Activated CD8-positive, alpha-beta T cell treated with anti-CD3 and anti-CD28 coated beads for 36 hours (primary cell): Measurements from ENCODE around the gene PML. TPM values are rescaled to one million over a fixed set of nuclear protein-coding genes. Genes with fewer than 3 reads are reported as not detected.

Experiments used
- ATAC-seq: fragments of 200-7000 bp; cut with Tn5 transposase; one replicate; pipeline ENCODE4 v1.10.0; 2021; ENCODE audit warnings: mild to moderate bottlenecking, moderate library complexity
- CTCF ChIA-PET: fragments of 350-600 bp; sonication (Branson Sonifier 250); formaldehyde crosslinking; loops from one replicate; lab custom pipeline; 2021; ENCODE audit warnings: antibody characterized with exemption; lab: Charles Lee
- POLR2A ChIA-PET: fragments of 350-600 bp; sonication (Branson Sonifier 250); formaldehyde crosslinking; loops from one replicate; lab custom pipeline; 2021; ENCODE audit warnings: antibody characterized with exemption; lab: Charles Lee
- DNase-seq: peaks from one replicate; pipeline ENCODE4 v3.0.0-alpha.2; 2020
- H3K27ac Mint-ChIP-seq: one replicate; pipeline ENCODE4 v1.8.0; 2021; ENCODE audit warnings: mild to moderate bottlenecking, mixed read lengths
- H3K27me3 Mint-ChIP-seq: one replicate; pipeline ENCODE4 v1.8.0; 2021; ENCODE audit warnings: mixed read lengths
- H3K36me3 Mint-ChIP-seq: one replicate; pipeline ENCODE4 v1.8.0; 2021; ENCODE audit warnings: low read depth, mixed read lengths
- H3K4me1 Mint-ChIP-seq: one replicate; pipeline ENCODE4 v1.8.0; 2021; ENCODE audit warnings: low read depth, mixed read lengths
- H3K4me3 Mint-ChIP-seq: one replicate; pipeline ENCODE4 v1.8.0; 2021; ENCODE audit warnings: mild to moderate bottlenecking, moderate library complexity, mixed read lengths
- H3K9me3 Mint-ChIP-seq: one replicate; pipeline ENCODE4 v1.8.0; 2021; ENCODE audit warnings: mixed read lengths
- CTCF ChIP-seq: fragments of 200-600 bp; IDR thresholded peaks from one replicate; pipeline ENCODE4 v1.8.0; 2022; ENCODE audit warnings: antibody characterized with exemption, mild to moderate bottlenecking
- intact Hi-C: fragments of 100-400 bp; cut with micrococcal nuclease; formaldehyde crosslinking; loops from one replicate; pipeline ENCODE4 v1.10.0; 2022
- total RNA-seq, 2 experiments: library from RNA; stranded (reverse); gene quantifications; one replicate each; pipeline ENCODE4 v1.2.3, GENCODE V29; 2021

The PML gene
- total RNA-seq, 2 experiments from 2014 or later: 48.8 to 49.6 TPM

GRCh38 chr15:74040109-74040850 is 45.8 kb downstream of the PML start:
- no peak for TF ChIP-seq CTCF
- Mint-ChIP-seq H3K27ac (peak overlapping the region; percentile 46), H3K4me3 (no peak overlapping the region), H3K4me1 (no peaks in the 10 kb centered on the region), H3K27me3 (no peaks in the 10 kb centered on the region), H3K36me3 (peaks cover 18% of the 10 kb centered on the region), H3K9me3 (no peaks in the 10 kb centered on the region)
- intact Hi-C loops: no loop called here
- no peak for DNase-seq
- ChIA-PET POLR2A (no interaction called here), CTCF (interaction anchor here (0.9 to 5.2 kb wide), 5 partner anchors 8 to 132 kb away, joined by 3 to 32 read pairs (median 3); no protein-coding TSS in a partner anchor)
- ATAC-seq: no peak

DNA sequence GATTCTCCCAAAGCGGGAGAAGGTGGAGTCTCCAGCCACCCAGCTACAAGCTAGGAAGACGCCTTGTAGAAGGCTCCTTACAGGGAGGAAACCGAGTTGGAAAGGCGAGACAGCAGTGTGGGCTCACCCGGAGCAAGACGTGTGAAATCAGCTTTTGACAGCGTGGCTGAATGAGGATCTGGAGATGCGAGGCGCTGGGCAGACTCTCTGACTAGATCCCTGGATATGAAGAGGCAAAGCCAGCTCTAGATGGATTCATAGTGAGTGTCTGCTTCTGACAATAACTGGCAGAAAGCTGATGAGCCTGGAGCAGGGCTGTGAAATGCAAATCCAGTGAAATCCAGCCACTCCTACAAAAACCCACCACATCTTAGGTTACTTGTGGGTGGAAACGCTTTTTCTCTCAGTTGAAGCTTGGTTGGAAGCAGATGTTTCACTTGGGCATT is 46.8 kb downstream of the PML start:
- ATAC-seq (no peak), DNase-seq (no peak)
- Mint-ChIP-seq H3K4me1 (no peaks in the 10 kb centered on the region), H3K36me3 (peaks cover 10% of the 10 kb centered on the region), H3K4me3 (no peak overlapping the region), H3K9me3 (no peaks in the 10 kb centered on the region), H3K27me3 (no peaks in the 10 kb centered on the region), H3K27ac (no peak overlapping the region)
- ChIA-PET POLR2A (no interaction called here), CTCF (interaction anchor here (0.9 to 1.5 kb wide), 3 partner anchors 8 to 77 kb away, joined by 3 read pairs; no protein-coding TSS in a partner anchor)
- TF ChIP-seq CTCF: no peak
- intact Hi-C loops: no loop called here

- POLR2A ChIA-PET: no interaction called here
- CTCF ChIA-PET: interaction anchor here (1.0 to 4.8 kb wide), 2 partner anchors 8 to 12 kb away, joined by 3 to 23 read pairs; no protein-coding TSS in a partner anchor
- Mint-ChIP-seq H3K36me3 (peaks cover 5% of the 10 kb centered on the region), H3K27me3 (no peaks in the 10 kb centered on the region), H3K4me3 (no peak overlapping the region), H3K27ac (no peak overlapping the region), H3K9me3 (no peaks in the 10 kb centered on the region), H3K4me1 (no peaks in the 10 kb centered on the region)
- ATAC-seq (no peak), DNase-seq (no peak)
- no peak for TF ChIP-seq CTCF
- intact Hi-C loops: no loop called here
Measured at GRCh38 chr15:74041777-74042435, 47.4 kb downstream of the PML start.

GRCh38 chr15:74042603-74043424 is 48.3 kb downstream of the PML start:
- Mint-ChIP-seq H3K27me3 (no peaks in the 10 kb centered on the region), H3K4me3 (no peak overlapping the region), H3K4me1 (peaks cover 2% of the 10 kb centered on the region), H3K36me3 (no peaks in the 10 kb centered on the region), H3K9me3 (no peaks in the 10 kb centered on the region), H3K27ac (no peak overlapping the region)
- no peak for ATAC-seq
- no peak for DNase-seq
- TF ChIP-seq CTCF: no peak
- intact Hi-C loops: no loop called here
- ChIA-PET CTCF (interaction anchor here (1.8 to 8.3 kb wide), 3 partner anchors 11 to 91 kb away, joined by 6 to 72 read pairs (median 23); no protein-coding TSS in a partner anchor), POLR2A (no interaction called here)
